GOT3 (cell line): ENCODE results near the gene HOXA3.
A peak's percentile ranks its signal among the peaks of the same experiment; 100 is the strongest.

Experiments used
- DNase-seq: peaks from one replicate; lab custom pipeline; 2025; ENCODE audit warnings: mixed read lengths; lab: John Stamatoyannopoulos, UW

HOXA3 gene

DNA sequence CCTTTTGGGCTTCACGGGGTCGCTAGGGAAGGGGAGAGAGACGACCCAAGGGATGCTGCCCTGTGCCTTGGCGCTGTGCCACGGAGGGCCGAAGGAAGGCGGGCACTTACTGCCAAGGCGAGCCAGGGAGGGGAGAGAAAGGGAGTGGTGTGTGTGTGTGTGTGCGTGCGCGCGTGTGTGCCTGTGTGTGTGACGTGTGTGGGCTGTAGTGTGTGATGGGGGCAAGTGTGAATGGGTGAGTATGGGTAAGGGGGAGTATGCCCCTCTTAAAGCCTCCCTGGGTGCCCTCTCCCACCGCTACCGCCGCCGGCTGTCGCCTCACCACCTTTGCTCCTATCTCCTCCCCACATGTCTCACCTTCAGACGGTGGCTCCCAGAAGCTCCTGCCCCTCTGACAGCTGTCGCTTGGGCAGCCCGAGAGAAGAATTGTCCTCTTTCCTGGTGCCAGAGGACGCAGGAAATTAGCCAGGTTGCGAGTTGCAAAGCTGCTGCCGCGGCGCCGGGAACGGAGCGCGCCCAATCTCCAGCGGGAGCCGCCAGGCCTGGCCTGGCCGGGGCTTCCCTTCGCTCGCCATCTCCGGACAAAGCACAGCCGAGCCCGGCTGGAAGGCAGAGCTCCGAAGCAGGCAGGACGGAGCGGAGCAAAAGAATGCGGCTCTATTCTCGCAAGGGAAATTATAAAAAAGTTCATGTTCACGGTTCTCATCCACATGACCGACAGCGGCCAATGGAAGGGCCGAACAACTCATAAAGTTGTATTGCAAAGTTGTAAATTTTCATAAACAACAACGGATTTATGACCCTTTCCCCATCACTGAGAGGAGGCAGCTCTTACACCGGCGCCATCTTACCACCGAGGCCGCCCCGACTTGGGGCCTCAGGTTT, at the start of gene HOXA3:
Gene HOXA3 (minus strand): TSS at position 653 of the 885 bp plus-strand sequence. CDS start 41,943 bp downstream, outside the sequence.
- peak; percentile 66 for DNase-seq

DNA sequence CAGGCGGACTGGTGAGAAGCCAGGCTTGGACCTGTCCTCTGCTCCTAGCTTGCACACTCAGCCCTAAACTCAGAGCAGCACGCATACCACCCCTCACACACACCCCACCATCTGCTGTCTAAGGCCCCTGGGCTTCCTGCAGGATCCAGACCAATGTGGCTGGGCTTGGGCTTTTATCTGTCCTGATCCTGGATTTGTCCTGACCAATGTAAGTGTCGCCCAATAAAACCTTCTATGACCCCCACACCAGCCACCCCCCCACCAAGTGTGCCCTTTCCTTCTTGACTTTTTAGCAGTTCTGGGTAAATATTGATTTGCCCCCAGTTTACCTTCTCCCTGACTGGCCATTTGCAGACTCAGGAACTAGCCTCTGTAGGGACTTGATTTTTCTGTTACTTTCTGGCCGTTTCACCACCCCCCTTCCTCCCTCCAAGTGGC, 49.2 kb upstream of the HOXA3 start:
- no peak for DNase-seq

DNA sequence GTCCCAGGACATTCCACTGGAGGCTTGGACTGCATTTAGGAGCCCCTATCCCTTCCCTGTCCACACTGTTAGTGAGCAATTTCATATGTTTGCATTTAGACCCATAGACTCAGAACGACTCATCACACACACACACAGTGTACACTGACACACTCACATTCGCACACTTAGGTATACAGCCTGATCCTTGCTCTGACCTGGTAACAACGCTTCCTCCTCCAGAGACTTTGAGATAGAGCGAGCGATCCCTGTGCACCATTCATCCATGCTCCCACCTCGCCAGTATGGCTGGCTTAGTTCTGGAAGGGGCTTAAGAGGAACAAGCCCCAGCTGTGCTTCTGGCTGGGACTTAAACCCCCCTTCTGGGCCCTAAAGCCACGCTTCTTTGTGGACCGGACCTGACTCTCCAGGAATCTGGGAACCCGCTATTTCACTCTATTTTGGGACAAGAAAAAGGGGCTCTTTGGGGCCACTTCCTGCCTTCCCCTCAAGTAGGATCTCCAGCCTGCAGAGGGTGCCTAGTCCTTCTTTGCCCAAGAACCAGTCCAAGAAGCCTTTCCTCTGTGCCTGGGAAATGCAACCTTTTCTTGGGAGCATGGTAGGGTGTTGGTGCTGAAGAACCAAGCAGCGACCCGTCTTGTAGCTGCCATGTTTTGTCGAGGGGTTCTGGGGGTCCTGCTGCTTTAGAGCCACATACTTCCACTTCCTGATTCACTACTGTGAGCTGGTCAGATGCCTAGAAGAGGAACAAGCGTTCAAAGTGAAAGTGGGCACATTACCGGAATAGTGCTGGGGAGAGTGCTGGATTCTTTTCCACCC, 48.6 kb upstream of the HOXA3 start:
- DNase-seq: no peak

DNA sequence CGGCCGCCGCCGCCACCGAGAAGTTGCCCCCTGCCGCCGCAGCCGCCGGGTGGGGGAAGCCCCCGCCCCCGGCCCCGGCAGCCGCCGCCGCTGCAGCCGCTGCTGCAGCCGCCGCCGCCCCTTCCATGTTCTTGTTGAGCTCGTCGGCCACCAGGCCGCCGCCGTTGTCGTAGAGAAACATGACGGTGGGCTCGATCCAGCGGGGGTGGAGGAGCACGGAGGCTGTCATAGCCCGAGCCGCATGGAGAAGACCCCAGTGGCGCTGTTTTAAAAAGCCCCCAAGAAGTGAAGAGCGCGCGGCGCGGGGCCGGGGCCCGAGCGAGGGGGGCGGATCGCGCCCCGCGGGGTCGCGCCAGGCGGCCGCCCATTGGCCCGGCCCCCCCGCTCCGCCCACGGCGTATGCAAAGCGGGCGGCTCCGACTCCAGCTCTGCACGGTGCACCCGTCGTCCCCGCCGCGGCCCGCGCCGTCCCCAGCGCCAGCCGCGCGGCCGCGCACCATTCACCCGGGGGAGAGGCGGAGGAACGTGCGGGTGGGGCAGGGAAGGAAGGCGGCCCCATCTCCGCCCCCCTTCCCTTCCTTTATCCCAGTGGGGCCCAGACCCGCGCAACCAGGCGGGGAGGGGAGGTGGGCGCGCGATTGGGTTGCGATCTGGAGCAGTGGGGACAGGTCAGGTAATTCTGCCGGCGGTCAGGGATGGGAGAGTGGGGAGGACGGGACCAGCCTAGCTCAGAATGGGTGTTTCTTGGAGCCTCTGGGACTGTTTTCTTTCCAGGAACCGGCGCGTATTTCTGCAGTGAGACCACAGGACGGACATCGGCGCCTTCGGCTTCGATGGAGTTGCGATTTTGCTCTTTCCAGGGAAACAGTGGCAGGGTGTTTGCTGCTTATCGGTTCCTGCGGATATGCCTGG, 47.7 kb upstream of the HOXA3 start, which contains the start of gene HOXA13:
Gene HOXA13 (minus strand): TSS at position 243 of the 912 bp plus-strand sequence. CDS start 14 bp downstream, at position 229.
- DNase-seq: no peak

DNA sequence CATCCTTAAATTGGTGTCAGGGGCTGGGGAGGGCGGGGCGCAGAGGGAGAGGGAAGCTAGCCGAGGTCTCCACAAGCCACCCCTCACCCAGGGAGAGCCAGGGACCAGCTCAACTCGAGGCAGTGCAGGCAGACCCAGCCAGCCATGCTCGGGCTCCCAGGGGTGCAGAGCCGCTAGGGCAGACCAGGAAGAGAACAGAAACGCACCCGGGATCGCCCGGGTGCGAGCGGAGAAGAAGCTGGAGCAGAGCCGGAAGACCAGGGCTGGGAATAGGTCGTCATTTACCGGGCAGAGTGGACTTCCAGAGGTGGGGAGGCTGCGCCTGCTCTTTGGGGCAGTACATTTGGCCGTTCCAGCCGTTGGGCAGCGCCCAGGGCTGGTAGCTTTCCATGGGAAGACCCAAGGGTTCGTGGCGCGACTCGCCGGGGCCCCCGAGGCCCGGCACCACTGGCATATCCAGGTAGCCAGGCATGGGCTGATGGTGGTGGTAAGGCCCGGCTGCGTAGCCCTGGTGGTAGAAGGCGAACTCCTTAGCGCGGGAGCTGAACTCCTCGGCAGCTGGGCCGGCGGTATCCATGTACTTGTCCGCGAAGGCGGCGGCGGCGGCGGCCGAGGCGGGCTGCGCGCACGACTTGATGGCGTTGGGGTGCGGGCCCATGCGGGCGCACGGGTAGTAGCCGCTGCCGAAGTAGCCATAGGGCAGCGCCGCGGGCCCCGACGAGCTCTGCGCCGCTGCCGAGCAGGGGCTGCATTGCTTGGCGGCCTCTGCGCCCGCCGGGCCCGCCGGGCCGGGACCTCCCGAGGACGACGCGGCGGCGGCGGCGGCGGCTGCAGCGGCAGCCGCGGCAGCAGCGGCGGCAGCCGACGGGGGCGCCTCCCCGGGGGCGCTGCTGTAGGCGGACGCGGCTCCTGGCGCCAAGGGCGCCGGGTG, 46.8 kb upstream of the HOXA3 start:
- DNase-seq: no peak

DNA sequence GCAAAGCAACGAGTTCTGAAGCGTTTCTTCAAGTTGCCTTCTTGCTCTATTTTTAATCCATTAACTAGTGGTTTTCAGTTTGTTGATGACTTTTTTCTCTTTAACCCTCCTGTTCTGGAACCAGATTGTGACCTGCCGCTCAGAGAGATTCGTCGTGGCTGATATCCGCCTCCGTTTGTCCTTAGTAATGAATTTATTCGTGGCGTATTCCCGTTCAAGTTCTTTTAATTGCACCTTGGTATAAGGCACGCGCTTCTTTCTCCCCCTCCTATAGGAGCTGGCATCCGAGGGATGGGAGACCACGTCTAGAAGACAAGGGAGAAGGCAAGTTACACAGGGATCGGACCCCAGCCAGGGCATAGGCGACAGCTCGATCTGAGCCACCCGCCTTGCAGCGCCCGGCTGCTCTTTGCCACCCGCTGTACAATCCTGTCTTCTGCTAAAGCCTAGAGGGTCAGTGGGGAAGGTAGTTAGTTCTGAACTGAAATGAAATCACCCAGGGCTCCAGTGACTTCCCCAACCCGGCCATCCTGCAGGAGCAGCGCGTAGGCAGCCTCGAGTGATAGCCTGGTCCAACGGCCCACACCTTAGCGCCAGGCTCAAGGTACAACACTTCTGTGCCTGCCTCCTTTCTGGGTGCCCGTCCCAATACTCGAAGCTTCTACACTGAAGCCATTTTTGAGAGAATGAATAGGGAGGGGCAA, 45.9 kb upstream of the HOXA3 start:
- DNase-seq: no peak

DNA sequence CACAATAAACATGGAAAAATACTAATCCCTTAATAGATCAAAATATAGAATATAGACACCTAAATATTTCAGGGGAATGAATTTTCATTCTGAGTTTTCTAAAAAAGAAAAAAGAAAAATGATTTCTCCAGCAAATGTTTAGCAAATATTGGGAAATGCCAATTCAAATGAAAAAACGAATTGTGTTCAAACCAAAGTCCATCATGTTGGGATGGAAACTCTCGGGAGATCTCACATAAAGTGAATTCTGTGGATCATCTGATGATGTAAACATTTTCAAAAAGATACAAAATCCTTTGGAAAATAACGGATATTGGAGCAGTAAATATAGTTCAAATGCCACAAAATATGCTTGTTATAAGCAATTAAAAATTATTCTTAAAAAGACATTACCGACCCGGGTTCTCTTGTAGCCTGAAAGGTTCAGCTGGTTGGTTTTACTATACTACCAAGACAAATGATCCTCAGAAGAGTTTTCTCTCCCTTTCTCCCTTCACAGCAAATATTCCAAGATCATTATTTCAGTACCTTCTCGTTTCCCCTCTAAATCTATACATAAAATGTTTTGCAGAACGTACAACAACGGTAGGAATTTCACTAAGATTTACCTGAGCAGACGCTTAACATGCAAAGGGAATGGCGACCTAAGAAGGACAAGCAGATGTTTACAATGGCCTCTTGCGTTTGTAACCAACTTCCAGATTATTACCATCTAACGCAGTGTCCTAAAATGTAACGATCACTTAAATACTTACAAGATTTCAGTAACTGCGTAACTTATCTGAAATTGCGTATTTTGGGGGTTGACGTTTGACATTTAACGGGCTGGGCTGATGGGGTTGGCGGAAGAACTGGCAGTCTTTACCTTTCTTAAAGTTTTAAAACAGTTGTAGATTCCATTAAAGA, 45.0 kb upstream of the HOXA3 start:
- no peak for DNase-seq

DNA sequence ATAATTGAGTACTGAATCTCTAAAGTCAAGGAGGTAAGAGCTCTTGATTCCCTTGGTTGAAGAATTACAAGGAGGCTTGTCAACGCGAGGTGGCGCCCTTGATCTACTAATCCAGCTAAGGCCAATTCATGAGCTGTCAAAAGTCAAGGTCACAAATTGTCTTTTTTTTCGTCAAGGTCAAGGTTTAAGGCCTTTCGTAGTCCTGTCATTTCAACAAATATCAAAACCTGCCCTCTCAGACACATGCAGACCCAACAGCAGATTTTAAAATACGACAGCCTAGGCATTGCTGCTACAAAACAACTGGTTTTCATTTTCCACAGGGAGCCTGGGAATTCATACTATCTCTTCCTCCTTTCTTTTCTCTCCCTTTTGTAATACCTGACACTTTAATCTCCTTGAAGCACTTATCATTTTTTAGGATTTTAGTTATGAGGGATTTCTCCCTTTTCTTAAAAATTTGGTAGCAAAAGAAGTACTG, 43.9 kb upstream of the HOXA3 start:
- no peak for DNase-seq

DNA sequence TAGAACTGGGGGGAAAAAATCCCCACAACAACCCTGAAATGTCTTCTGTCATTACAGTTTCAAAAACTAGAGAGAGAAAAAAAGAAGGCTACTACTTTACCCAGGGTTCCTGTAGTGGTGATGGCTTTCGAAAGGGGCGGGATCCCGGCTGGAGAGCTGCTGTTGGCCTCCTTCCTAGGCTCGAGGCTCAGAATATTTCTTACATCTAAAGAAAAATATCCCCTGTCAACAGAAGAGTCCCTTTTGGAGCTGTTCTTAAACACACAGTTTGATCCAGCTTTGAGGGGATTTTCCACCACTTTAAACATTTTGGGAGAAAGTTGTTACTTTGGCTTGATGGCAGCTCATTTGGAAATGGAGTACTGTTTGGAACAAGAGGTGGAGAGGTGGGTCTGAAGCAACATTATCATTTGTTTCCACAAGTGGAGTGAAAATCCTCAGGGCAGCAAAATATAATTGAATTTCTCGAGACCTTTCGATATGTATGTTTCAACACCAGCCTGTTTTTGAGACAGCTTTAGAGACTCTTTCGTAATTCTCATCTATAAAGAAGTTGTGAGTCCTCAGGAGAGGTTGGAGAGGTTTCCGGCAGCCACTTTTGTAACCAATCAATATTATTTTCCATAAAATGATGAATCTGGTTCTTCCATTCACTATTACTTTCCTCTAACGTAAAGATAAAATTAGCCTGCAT, 42.5 kb upstream of the HOXA3 start:
- no peak for DNase-seq

DNA sequence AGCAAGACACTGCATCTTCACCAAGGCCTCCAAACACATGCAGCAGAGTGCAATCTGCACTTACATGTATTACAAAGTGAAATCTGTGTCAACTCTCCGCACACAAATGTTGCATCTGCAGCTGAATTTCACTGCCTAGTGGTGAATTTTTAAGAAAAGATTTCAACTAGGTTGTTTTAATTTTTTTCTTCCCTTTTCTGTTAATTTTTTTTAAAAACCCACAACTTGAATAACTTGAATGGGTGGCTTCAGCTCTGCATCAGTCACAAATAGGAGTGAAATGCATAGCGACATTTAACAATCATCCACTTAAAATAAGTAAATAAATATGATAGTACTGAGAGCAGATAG, 41.6 kb upstream of the HOXA3 start:
- no peak for DNase-seq

DNA sequence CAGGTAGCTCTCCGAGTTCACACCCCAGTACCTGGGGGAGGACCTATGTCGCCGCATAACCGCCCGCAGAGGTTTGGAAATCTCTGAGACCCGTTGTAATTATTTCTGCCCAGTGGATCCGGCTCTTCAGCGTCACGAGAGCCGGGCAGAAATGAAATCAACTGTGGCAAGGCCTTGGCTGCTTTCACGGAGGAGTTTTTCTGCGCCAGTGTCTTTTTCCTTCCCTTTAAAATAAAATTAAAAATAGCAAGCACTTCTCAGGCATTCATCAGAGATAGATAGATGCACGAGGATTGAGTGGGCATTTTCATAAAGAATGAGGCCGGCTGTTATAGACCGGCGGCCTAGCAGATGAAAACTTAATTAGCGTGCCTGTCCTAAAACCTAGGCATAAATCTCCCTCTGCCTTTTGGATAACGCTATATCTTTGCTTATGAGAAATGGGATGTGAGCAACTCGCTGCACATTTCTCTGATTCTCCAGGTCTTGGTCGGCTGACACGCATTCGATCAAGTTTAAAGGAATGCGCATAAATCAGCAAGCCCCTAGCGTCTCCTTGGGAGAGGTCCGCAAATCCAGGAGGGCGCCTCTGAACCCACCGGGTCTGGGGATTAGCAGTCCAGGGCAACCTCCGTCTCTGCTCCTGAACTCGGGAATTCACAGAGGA, 41.1 kb upstream of the HOXA3 start:
- DNase-seq: no peak

DNA sequence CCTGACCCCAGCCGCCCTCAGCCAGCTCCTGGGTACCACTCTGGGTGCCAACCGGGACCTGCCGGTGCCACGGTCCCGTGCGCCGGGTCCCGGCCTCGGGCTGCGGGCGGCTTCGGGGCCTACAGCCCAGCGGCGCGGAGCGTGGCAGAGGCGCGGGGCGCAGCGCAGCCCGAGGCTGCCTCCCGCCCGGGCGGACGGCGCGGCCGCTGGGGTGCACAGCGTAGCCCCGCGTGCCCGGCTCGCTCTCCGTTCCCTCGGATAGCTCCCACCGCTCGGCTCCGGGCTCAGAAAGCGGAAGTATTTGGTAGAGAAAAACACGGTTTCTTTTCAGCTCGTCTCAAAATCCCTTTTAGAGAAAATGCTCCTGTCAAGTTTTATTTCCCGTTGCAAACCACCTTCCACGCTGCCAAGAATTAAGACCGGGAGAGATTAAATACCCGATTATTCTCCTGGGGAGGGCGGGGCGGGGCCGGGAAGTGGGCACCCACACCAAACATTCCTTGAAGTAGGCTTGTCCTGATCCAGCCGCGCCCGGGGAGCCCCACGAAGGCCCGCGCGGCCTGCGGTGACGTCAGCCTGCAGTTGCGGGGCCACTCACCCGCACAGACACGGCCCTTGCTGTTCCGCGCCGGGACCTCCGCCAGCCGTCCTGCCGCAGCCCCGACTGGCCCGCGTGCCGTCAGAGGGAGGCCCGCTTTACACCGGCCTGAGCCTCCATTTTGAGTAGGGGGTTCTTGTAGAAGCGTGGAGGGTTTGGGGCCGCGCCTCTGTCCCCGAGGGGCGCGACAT, 40.4 kb upstream of the HOXA3 start:
- no peak for DNase-seq

DNA sequence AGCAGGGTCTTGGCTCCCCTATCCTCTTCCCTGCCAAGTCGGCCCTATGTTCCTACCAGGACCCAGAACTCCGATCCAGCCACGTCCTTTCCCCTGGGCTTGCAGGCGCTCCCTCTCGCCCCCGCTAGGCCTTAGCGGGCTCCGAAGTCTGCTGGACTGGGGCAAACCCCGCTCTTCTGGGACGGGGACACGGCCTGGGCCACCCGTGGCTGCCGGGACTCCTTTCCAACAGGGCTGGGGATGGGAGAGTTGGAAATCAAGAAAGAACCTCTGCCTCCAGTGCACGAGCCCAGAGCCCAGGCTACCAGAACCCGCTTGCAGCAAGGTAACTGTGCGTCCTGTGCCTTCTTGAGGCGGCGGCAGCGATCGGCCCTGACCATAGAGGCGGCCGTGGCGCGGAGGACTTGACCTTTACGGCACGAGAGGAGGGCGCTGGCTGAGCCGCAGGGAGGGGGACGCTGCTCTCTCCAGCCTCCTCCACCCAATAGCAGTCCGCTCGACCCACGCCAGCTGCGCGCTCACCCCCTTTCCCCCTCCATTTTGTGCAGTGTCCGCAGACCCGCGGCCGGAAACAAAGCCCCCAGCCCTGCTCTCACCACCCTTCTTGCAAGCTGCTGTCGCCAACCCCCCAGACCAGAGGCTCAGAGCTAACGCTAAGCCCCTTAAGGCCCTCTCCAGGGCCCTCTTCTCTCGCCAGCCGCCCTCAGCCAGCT, 39.6 kb upstream of the HOXA3 start:
- DNase-seq: no peak

DNA sequence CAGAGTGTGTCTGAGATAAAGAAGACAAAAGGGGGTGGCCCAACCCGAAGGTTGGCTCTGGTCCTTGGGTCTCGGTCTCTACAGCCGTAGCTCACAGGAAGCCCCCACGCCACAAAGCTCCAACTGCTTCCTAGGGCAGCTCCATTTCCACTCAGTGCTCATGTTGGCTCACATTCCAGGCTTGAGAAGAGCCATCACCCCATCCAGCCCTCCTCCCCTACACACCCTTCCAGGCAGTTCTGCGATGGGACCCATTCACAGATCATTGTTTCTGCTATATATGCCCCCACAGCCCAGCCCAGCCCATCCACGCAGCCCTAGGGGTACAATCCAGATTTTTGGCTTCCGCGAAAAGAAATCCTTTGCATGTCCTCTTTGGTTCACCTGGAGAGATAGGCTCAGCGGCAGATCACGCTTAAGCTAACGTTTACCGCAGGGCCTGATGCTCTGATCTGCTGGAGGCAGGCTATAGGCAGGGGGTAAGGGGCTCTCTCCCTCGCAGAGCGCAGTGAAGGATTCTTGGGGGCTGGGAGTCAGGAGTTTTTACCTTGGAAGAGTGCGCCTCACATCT, 38.9 kb upstream of the HOXA3 start:
- no peak for DNase-seq

DNA sequence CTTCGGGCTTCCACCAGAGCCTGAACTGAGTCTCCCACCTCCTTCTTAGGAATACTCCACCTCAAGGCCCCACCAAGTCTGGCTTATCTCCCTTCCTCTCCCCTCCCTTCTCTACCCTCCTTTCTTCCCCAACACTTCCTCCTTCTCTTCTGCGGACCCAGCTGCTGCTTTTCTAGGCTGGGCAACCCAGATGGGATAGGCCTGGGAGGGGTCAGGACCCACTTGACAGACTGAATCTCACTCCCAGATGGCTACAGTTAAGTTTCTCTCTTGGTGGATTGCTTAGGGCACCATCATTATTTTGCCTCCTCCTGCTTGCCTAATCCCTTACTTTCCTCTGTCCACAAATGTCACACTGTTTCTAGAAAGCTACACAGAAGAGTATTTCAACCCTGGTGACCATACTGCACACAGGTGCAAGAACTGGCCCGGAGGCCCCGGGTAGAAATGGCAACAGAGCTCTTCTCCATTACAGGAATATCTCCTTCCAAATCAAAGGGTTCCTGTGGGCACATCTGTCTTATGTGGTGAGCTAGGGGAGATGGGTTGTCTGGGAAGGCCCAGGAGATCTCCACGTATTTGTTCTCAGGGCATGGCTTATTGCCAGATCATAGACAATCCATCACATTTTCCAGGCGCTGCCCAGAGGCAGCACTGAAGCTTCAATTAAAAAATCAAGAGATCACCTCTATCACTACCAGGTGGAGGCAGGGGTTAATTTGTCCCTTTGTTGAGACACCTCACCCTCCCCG, 37.8 kb upstream of the HOXA3 start:
- no peak for DNase-seq
